ENCODE results near the gene ADA. TPM values are rescaled to one million over a fixed set of nuclear protein-coding genes. Genes with fewer than 3 reads are reported as not detected.

The ADA gene
- total and polyA plus RNA-seq, 9 of the 15 experiments (the other 6 are each of a cell fraction or from before 2014, with no cell fraction given), result 2.4 to 26.1 (median 5.3) TPM

GRCh38 chr20:44696315-44696714, 44.8 kb upstream of the ADA start (continued):
- TF ChIP-seq C11orf30 (IDR thresholded peaks at IDR 0.05; ENCODE audit: low read depth), result no peak
- TF ChIP-seq PHF8 (IDR thresholded peaks at IDR 0.05; ENCODE audit: borderline replicate concordance, low read length), result no peak
- no peak for TF ChIP-seq PCBP1 (IDR thresholded peaks at IDR 0.05; ENCODE audit: low read depth, low read length, poor library complexity, severe bottlenecking)
- TF ChIP-seq E2F6 (IDR thresholded peaks at IDR 0.05; ENCODE audit: borderline replicate concordance in 1 of 2, extremely low read depth in 1 of 2, insufficient read depth in 1 of 2, insufficient read length in 1 of 2, low read depth in 1 of 2, low read length in 1 of 2, poor library complexity in 1 of 2, severe bottlenecking in 1 of 2), result no peak
- TF ChIP-seq, protein P1, sequence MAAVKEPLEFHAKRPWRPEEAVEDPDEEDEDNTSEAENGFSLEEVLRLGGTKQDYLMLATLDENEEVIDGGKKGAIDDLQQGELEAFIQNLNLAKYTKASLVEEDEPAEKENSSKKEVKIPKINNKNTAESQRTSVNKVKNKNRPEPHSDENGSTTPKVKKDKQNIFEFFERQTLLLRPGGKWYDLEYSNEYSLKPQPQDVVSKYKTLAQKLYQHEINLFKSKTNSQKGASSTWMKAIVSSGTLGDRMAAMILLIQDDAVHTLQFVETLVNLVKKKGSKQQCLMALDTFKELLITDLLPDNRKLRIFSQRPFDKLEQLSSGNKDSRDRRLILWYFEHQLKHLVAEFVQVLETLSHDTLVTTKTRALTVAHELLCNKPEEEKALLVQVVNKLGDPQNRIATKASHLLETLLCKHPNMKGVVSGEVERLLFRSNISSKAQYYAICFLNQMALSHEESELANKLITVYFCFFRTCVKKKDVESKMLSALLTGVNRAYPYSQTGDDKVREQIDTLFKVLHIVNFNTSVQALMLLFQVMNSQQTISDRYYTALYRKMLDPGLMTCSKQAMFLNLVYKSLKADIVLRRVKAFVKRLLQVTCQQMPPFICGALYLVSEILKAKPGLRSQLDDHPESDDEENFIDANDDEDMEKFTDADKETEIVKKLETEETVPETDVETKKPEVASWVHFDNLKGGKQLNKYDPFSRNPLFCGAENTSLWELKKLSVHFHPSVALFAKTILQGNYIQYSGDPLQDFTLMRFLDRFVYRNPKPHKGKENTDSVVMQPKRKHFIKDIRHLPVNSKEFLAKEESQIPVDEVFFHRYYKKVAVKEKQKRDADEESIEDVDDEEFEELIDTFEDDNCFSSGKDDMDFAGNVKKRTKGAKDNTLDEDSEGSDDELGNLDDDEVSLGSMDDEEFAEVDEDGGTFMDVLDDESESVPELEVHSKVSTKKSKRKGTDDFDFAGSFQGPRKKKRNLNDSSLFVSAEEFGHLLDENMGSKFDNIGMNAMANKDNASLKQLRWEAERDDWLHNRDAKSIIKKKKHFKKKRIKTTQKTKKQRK (IDR thresholded peaks at IDR 0.05; ENCODE audit: borderline replicate concordance, low read depth, low read length), result no peak
- no peak for TF ChIP-seq ATF4 (CRISPR knock-in tag; IDR thresholded peaks at IDR 0.05)
- no peak for TF ChIP-seq SP1 (CRISPR knock-in tag; IDR thresholded peaks at IDR 0.05)
- no peak for TF ChIP-seq ZEB2 (IDR thresholded peaks at IDR 0.05)
- no peak for TF ChIP-seq NCOR1 (IDR thresholded peaks at IDR 0.05)
- no peak for TF ChIP-seq MYBL2 (IDR thresholded peaks at IDR 0.05; ENCODE audit: low read depth)
- TF ChIP-seq MYBL2 (CRISPR knock-in tag; IDR thresholded peaks at IDR 0.05; ENCODE audit: borderline replicate concordance), result no peak
- TF ChIP-seq ZFX (CRISPR knock-in tag; IDR thresholded peaks at IDR 0.05), result no peak
- no peak for TF ChIP-seq MIER1 (IDR thresholded peaks at IDR 0.05; ENCODE audit: low read depth)
- no peak for TF ChIP-seq NFYB (IDR thresholded peaks at IDR 0.05; ENCODE audit: extremely low read depth, insufficient read length)
- TF ChIP-seq ZBTB49 (CRISPR knock-in tag; IDR thresholded peaks at IDR 0.05; ENCODE audit: borderline replicate concordance), result no peak
- TF ChIP-seq MEF2A (IDR thresholded peaks at IDR 0.05; ENCODE audit: control insufficient read depth, low read depth, low read length), result no peak
